ENCODE data around the gene LGI2.

DNA sequence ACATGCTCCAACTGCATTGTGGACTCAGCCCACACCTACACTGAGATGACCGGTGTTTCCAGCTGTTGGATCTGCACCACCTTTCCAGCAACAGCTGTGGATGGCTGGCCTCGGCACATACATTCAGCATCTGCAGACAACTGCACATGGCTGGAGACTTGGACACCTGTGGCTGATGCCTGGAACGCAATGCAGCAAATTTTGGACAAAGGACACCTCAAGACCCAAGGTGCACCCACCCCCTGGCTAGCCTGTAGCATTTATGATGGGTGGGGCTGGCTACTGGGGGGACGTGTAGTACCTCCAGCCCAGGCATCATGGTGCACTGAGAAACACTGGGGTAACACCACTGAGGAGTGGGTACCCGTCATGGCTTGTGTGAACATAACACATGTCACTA, 60.6 kb downstream of the LGI2 start:
- TF ChIP-seq, protein P1, sequence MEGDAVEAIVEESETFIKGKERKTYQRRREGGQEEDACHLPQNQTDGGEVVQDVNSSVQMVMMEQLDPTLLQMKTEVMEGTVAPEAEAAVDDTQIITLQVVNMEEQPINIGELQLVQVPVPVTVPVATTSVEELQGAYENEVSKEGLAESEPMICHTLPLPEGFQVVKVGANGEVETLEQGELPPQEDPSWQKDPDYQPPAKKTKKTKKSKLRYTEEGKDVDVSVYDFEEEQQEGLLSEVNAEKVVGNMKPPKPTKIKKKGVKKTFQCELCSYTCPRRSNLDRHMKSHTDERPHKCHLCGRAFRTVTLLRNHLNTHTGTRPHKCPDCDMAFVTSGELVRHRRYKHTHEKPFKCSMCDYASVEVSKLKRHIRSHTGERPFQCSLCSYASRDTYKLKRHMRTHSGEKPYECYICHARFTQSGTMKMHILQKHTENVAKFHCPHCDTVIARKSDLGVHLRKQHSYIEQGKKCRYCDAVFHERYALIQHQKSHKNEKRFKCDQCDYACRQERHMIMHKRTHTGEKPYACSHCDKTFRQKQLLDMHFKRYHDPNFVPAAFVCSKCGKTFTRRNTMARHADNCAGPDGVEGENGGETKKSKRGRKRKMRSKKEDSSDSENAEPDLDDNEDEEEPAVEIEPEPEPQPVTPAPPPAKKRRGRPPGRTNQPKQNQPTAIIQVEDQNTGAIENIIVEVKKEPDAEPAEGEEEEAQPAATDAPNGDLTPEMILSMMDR (conservative IDR thresholded peaks at IDR 0.05; ENCODE audit: low read depth, low read length): no peak
- TF ChIP-seq EZH2 (IDR thresholded peaks at IDR 0.05; ENCODE audit: borderline replicate concordance, low read depth, low read length, poor library complexity, severe bottlenecking): no peak

Data from A673 (cell line).